Neural cell (in vitro differentiated cells): ENCODE measurements around the gene ZHX3. TPM values are rescaled to one million over a fixed set of nuclear protein-coding genes. Genes with fewer than 3 reads are reported as not detected.
A peak's percentile ranks its signal among the peaks of the same experiment; 100 is the strongest.

Experiments used
- H2AFZ ChIP-seq: fragments of 200-600, 300-800 bp; sonication (generic), shearing (Covaris generic); 2 replicates; pipeline ENCODE4 v1.6.0; 2014; ENCODE audit warnings: low read depth, mild to moderate bottlenecking, antibody characterized with exemption, low read length, moderate library complexity
- H3F3A ChIP-seq: fragments of 200-600 bp; shearing (Covaris generic); 2 replicates; pipeline ENCODE4 v1.6.1; 2016; ENCODE audit warnings: mild to moderate bottlenecking, moderate library complexity, mixed read lengths, antibody characterized with exemption, low read length; ENCODE audit not compliant: insufficient read depth, poor library complexity, severe bottlenecking
- H3K27ac ChIP-seq: fragments of 200-600, 300-800 bp; sonication (generic), shearing (Covaris generic); 2 replicates; pipeline ENCODE4 v1.5.1; 2014; ENCODE audit warnings: mild to moderate bottlenecking, low read length, moderate library complexity
- H3K27me3 ChIP-seq: fragments of 300-800, 200-600 bp; sonication (generic), shearing (Covaris generic); 2 replicates; pipeline ENCODE4 v1.6.0; 2014; ENCODE audit warnings: mild to moderate bottlenecking, low read depth, low read length, moderate library complexity; ENCODE audit not compliant: insufficient read depth
- H3K36me3 ChIP-seq: fragments of 300-800, 200-600 bp; sonication (generic), shearing (Covaris generic); 2 replicates; pipeline ENCODE4 v1.5.1; 2014; ENCODE audit warnings: mild to moderate bottlenecking, antibody characterized with exemption, low read length, moderate library complexity; ENCODE audit not compliant: insufficient read depth
- H3K4me2 ChIP-seq: fragments of 300-800, 200-600 bp; sonication (generic), shearing (Covaris generic); 2 replicates; pipeline ENCODE4 v1.6.0; 2014; ENCODE audit warnings: mild to moderate bottlenecking, low read length
- H3K4me3 ChIP-seq: fragments of 300-800, 200-600 bp; sonication (generic), shearing (Covaris generic); 2 replicates; pipeline ENCODE4 v1.5.1; 2014; ENCODE audit warnings: mild to moderate bottlenecking, low read length, moderate library complexity
- H3K79me2 ChIP-seq: fragments of 200-600 bp; shearing (Covaris generic); replicated peaks from 2 replicates; pipeline ENCODE4 v1.6.0; 2014; ENCODE audit warnings: mild to moderate bottlenecking, low read length, moderate library complexity; ENCODE audit not compliant: insufficient read depth
- H3K9ac ChIP-seq: fragments of 300-800, 200-600 bp; sonication (generic), shearing (Covaris generic); 2 replicates; pipeline ENCODE4 v1.6.1; 2016; ENCODE audit warnings: mild to moderate bottlenecking, low read length, mixed read lengths
- H3K9me2 ChIP-seq: fragments of 200-600 bp; shearing (Covaris generic); 2 replicates; pipeline ENCODE4 v1.6.1; 2016; ENCODE audit warnings: mild to moderate bottlenecking, low read length, mixed read lengths; ENCODE audit not compliant: insufficient read depth
- H3K9me3 ChIP-seq: fragments of 200-600, 300-800 bp; sonication (generic), shearing (Covaris generic); 2 replicates; pipeline ENCODE4 v1.6.1; 2016; ENCODE audit warnings: mild to moderate bottlenecking, mixed run types, low read length, moderate library complexity, mixed read lengths
- H4K20me1 ChIP-seq: fragments of 200-600 bp; shearing (Covaris generic); 2 replicates; pipeline ENCODE4 v1.6.1; 2016; ENCODE audit warnings: mild to moderate bottlenecking, mixed run types; ENCODE audit not compliant: insufficient read depth
- EP300 ChIP-seq: fragments of 450-650 bp; conservative IDR thresholded peaks from 2 replicates; pipeline ENCODE4 v1.6.1; 2014; ENCODE audit warnings: antibody characterized with exemption, mild to moderate bottlenecking, moderate library complexity; ENCODE audit not compliant: poor library complexity, severe bottlenecking
- EZH2 ChIP-seq: fragments of 200-600, 300-800 bp; shearing (Covaris generic), sonication (generic); IDR thresholded peaks from 2 replicates; pipeline ENCODE4 v1.6.1; 2014; ENCODE audit warnings: antibody characterized with exemption, low read length, borderline replicate concordance, mild to moderate bottlenecking; ENCODE audit not compliant: insufficient read depth, poor library complexity, severe bottlenecking
- MXI1 ChIP-seq: fragments of 450-650 bp; conservative IDR thresholded peaks from 2 replicates; pipeline ENCODE4 v1.6.1; 2014; ENCODE audit warnings: antibody characterized with exemption, mild to moderate bottlenecking; ENCODE audit not compliant: poor library complexity, severe bottlenecking
- RAD21 ChIP-seq: fragments of 450-650 bp; conservative IDR thresholded peaks from 2 replicates; pipeline ENCODE4 v1.6.1; 2014; ENCODE audit warnings: antibody characterized with exemption, mild to moderate bottlenecking, moderate library complexity
- SMC3 ChIP-seq: fragments of 450-650 bp; conservative IDR thresholded peaks from 2 replicates; pipeline ENCODE4 v1.6.1; 2014; ENCODE audit warnings: antibody characterized with exemption, mild to moderate bottlenecking, moderate library complexity; ENCODE audit not compliant: poor library complexity
- TAF1 ChIP-seq: IDR thresholded peaks from 2 replicates; pipeline ENCODE4 v1.6.1; 2012; ENCODE audit warnings: low read depth
- polyA plus RNA-seq: library from polyadenylated mRNA; depleted of rRNA; stranded (reverse); fragments of >200 nt; gene quantifications from 2 replicates; pipeline ENCODE4 v1.2.3, GENCODE V29; 2014
- TF ChIP-seq, protein P1 (sequence below): IDR thresholded peaks from 2 replicates; pipeline ENCODE4 v1.6.1; 2012; ENCODE audit warnings: borderline replicate concordance
- TF ChIP-seq, protein P2 (sequence below): fragments of 450-650 bp; IDR thresholded peaks from 2 replicates; pipeline ENCODE4 v1.5.1; 2014; ENCODE audit warnings: antibody characterized with exemption, mild to moderate bottlenecking, moderate library complexity; ENCODE audit not compliant: poor library complexity, severe bottlenecking

Gene ZHX3
- polyA plus RNA-seq, 1 donor from 2014 or later, result 10.3 TPM

DNA sequence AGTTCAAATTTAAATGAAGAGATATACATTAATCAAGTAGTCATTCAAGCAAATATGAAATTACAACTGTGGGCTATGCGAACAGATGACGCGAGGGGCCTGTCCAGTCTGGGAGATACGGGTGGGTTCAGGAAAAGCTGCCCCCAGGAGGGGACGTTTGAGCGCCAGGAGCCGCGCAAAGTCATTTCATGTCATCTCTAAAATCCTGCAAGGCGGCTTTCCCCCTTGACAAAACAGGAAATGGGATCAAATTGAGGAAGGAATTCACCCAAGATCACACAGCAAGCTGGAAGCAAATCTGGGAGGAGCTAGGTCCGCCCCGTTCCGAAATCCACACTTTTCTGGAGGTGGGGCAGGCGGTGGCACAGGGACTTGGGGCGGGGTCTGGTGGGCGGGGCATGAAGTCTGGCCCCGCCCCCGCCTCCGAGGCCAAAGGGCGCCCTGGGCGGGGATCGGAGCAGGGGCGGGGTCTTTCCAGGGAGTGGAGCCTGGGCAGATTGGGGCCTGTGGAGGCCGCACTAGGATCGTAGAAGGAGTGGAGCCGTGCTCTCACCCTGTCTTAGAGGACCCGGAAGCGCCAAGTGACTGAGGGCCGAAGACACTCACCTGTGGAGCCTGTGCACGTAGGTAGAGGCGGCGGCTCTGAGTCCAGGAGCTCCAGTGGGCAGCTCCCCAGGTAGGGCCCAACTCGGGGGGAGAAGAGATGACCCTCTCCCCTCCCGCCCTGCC lies 23.0 kb upstream of the ZHX3 start, which contains the start of gene LPIN3:
LPIN3 (plus strand) TSS at position 495 of the 729 bp plus-strand sequence. CDS start 4,983 bp downstream, outside the sequence.
- Histone ChIP-seq H3K36me3 (no peaks in the 10 kb centered on the region), H3K79me2 (no peaks in the 10 kb centered on the region), H2AFZ (no peak within 1 kb of the TSS), H3K27ac (no peak within 1 kb of the TSS), H3K27me3 (no peaks in the 10 kb centered on the region), H3K9ac (no peak within 1 kb of the TSS), H3F3A (no peaks in the 10 kb centered on the region), H3K9me2 (no peaks in the 10 kb centered on the region), H3K4me3 (peak within 1 kb of the TSS; percentile 54), H3K9me3 (no peaks in the 10 kb centered on the region), H3K4me2 (no peak within 1 kb of the TSS), H4K20me1 (no peaks in the 10 kb centered on the region)
- TF ChIP-seq MXI1, result no peak
- no peak for TF ChIP-seq TAF1
- TF ChIP-seq SMC3, result no peak
- TF ChIP-seq EP300, result no peak
- TF ChIP-seq, protein P1, sequence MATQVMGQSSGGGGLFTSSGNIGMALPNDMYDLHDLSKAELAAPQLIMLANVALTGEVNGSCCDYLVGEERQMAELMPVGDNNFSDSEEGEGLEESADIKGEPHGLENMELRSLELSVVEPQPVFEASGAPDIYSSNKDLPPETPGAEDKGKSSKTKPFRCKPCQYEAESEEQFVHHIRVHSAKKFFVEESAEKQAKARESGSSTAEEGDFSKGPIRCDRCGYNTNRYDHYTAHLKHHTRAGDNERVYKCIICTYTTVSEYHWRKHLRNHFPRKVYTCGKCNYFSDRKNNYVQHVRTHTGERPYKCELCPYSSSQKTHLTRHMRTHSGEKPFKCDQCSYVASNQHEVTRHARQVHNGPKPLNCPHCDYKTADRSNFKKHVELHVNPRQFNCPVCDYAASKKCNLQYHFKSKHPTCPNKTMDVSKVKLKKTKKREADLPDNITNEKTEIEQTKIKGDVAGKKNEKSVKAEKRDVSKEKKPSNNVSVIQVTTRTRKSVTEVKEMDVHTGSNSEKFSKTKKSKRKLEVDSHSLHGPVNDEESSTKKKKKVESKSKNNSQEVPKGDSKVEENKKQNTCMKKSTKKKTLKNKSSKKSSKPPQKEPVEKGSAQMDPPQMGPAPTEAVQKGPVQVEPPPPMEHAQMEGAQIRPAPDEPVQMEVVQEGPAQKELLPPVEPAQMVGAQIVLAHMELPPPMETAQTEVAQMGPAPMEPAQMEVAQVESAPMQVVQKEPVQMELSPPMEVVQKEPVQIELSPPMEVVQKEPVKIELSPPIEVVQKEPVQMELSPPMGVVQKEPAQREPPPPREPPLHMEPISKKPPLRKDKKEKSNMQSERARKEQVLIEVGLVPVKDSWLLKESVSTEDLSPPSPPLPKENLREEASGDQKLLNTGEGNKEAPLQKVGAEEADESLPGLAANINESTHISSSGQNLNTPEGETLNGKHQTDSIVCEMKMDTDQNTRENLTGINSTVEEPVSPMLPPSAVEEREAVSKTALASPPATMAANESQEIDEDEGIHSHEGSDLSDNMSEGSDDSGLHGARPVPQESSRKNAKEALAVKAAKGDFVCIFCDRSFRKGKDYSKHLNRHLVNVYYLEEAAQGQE, result no peak
- TF ChIP-seq EZH2, result no peak
- TF ChIP-seq, protein P2, sequence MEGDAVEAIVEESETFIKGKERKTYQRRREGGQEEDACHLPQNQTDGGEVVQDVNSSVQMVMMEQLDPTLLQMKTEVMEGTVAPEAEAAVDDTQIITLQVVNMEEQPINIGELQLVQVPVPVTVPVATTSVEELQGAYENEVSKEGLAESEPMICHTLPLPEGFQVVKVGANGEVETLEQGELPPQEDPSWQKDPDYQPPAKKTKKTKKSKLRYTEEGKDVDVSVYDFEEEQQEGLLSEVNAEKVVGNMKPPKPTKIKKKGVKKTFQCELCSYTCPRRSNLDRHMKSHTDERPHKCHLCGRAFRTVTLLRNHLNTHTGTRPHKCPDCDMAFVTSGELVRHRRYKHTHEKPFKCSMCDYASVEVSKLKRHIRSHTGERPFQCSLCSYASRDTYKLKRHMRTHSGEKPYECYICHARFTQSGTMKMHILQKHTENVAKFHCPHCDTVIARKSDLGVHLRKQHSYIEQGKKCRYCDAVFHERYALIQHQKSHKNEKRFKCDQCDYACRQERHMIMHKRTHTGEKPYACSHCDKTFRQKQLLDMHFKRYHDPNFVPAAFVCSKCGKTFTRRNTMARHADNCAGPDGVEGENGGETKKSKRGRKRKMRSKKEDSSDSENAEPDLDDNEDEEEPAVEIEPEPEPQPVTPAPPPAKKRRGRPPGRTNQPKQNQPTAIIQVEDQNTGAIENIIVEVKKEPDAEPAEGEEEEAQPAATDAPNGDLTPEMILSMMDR, result no peak
- no peak for TF ChIP-seq RAD21

- H3F3A ChIP-seq, result no peaks in the 10 kb centered on the region
- H3K9me3 ChIP-seq, result no peaks in the 10 kb centered on the region
- H2AFZ ChIP-seq, result no peak overlapping the region
- H3K36me3 ChIP-seq, result no peaks in the 10 kb centered on the region
- no peaks in the 10 kb centered on the region for H3K9me2 ChIP-seq
- no peaks in the 10 kb centered on the region for H3K79me2 ChIP-seq
- H3K27me3 ChIP-seq, result no peaks in the 10 kb centered on the region
- H3K4me3 ChIP-seq, result peak overlapping the region; percentile 54
- TF ChIP-seq SMC3, result peak; percentile 99
- TF ChIP-seq, protein P2, result peak; percentile 99
- no peak for TF ChIP-seq EP300
- TF ChIP-seq MXI1, result peak; percentile 16
- TF ChIP-seq RAD21, result peak; percentile 99
- TF ChIP-seq TAF1, result no peak
- no peak overlapping the region for H3K4me2 ChIP-seq
- no peaks in the 10 kb centered on the region for H4K20me1 ChIP-seq
- H3K9ac ChIP-seq, result no peak overlapping the region
- no peak overlapping the region for H3K27ac ChIP-seq
Observed at GRCh38 chr20:41339957-41340326, 22.4 kb upstream of the ZHX3 start.
